HG02678 (cell line): ENCODE data around the gene STIM1.
"Not testable (repeated sequence)": the region's sequence is repeated elsewhere in the genome, so short reads cannot be mapped to it uniquely, and the experiment has no call there.

Experiments used
- ATAC-seq: cut with Tn5 transposase; IDR thresholded peaks from one replicate; pipeline ENCODE4 v1.9.1; 2021; ENCODE audit warnings: mild to moderate bottlenecking, moderate library complexity; ENCODE audit not compliant: unreplicated experiment

STIM1 gene

GRCh38 chr11:3854977-3855807, at the start of gene STIM1:
Gene STIM1 (plus strand): TSS chr11:3855664. CDS start chr11:3856271, 607 bp downstream.
- peak; percentile 67 for ATAC-seq

- ATAC-seq = peak; percentile 81
Observed at GRCh38 chr11:3807909-3808860, 47.3 kb upstream of the STIM1 start, which contains the start of gene PGAP2. Gene PGAP2 (plus strand): TSS chr11:3808560. CDS start chr11:3811260, 2,700 bp downstream.

- ATAC-seq = peak; percentile 64
Observed at GRCh38 chr11:3808861-3809623, 46.4 kb upstream of the STIM1 start.

GRCh38 chr11:3809624-3809928, 45.9 kb upstream of the STIM1 start:
- no peak for ATAC-seq

GRCh38 chr11:3810446-3810845, 45.0 kb upstream of the STIM1 start:
- no peak for ATAC-seq

GRCh38 chr11:3810951-3811350, 44.5 kb upstream of the STIM1 start:
- ATAC-seq = no peak

GRCh38 chr11:3814832-3815231, 40.6 kb upstream of the STIM1 start:
- not testable (repeated sequence) for ATAC-seq

- ATAC-seq = no peak
Observed at GRCh38 chr11:3815845-3816244, 39.6 kb upstream of the STIM1 start.

GRCh38 chr11:3816673-3817072, 38.8 kb upstream of the STIM1 start:
- no peak for ATAC-seq

GRCh38 chr11:3817181-3817800, 38.2 kb upstream of the STIM1 start:
- no peak for ATAC-seq

GRCh38 chr11:3820971-3821370, 34.5 kb upstream of the STIM1 start:
- no peak for ATAC-seq

GRCh38 chr11:3822312-3822711, 33.2 kb upstream of the STIM1 start:
- ATAC-seq = no peak

GRCh38 chr11:3823303-3823702, 32.2 kb upstream of the STIM1 start:
- no peak for ATAC-seq

GRCh38 chr11:3823762-3824506, 31.5 kb upstream of the STIM1 start:
- ATAC-seq = no peak

GRCh38 chr11:3824714-3825472, 30.6 kb upstream of the STIM1 start:
- peak; percentile 83 for ATAC-seq

GRCh38 chr11:3825473-3826154, 29.9 kb upstream of the STIM1 start:
- no peak for ATAC-seq

GRCh38 chr11:3826721-3827120, 28.7 kb upstream of the STIM1 start:
- no peak for ATAC-seq

GRCh38 chr11:3827434-3828186, 27.9 kb upstream of the STIM1 start:
- ATAC-seq = no peak
